Stimulated activated CD4-positive, alpha-beta T cell treated with anti-CD3 and anti-CD28 coated beads, Interleukin-12 subunit alpha, Interleukin-12 subunit beta, amount 100 ng/mL, for 48 hours (primary cell): ENCODE measurements around the gene UACA.

Experiments
- DNase-seq, 3 donors: peaks; one replicate each; pipeline ENCODE4 v3.0.0-alpha.2; 2020; ENCODE audit warnings: low read depth in 2 of 3, low spot score in 1 of 3

UACA gene

GRCh38 chr15:70783610-70784022, 20.3 kb upstream of the UACA start:
- DNase-seq = no peak

- DNase-seq = no peak
Measured at GRCh38 chr15:70783041-70783440, 19.7 kb upstream of the UACA start.

GRCh38 chr15:70781236-70781635, 17.9 kb upstream of the UACA start:
- no peak for DNase-seq

- no peak for DNase-seq
Measured at GRCh38 chr15:70778258-70779076, 15.1 kb upstream of the UACA start.

GRCh38 chr15:70777170-70777926, 14.0 kb upstream of the UACA start:
- DNase-seq = no peak

GRCh38 chr15:70775160-70775559, 11.8 kb upstream of the UACA start:
- DNase-seq = no peak

GRCh38 chr15:70772402-70772801, 9.0 kb upstream of the UACA start:
- no peak for DNase-seq

- DNase-seq = no peak
Measured at GRCh38 chr15:70770863-70771262, 7.5 kb upstream of the UACA start.

- DNase-seq = no peak
Measured at GRCh38 chr15:70768257-70768883, 5.0 kb upstream of the UACA start.

- DNase-seq = no peak
Measured at GRCh38 chr15:70767667-70768066, 4.3 kb upstream of the UACA start.

- no peak for DNase-seq
Measured at GRCh38 chr15:70766597-70766996, 3.2 kb upstream of the UACA start.

GRCh38 chr15:70765504-70766281, 2.3 kb upstream of the UACA start:
- DNase-seq = no peak

- no peak for DNase-seq
Measured at GRCh38 chr15:70763950-70764730, 782 bp upstream of the UACA start.

- DNase-seq = no peak
Measured at GRCh38 chr15:70762469-70763119, 764 bp downstream of the UACA start.

GRCh38 chr15:70761931-70762468, 1.4 kb downstream of the UACA start:
- DNase-seq = no peak

GRCh38 chr15:70761046-70761445, 2.3 kb downstream of the UACA start:
- no peak for DNase-seq

- DNase-seq = no peak
Measured at GRCh38 chr15:70758790-70759462, 4.4 kb downstream of the UACA start.

GRCh38 chr15:70757627-70758026, 5.7 kb downstream of the UACA start:
- no peak for DNase-seq

GRCh38 chr15:70754862-70755261, 8.5 kb downstream of the UACA start:
- no peak for DNase-seq
